Dendritic cell treated with granulocyte-macrophage colony-stimulating factor and Interleukin-4, amounts not matched to agents 40 ng/mL and 50 ng/mL, for 4 days (primary cell): ENCODE results near the gene BLOC1S6.

Experiments
- H3K27ac Mint-ChIP-seq: one replicate; pipeline ENCODE4 v1.8.0; 2022; ENCODE audit warnings: mild to moderate bottlenecking, mixed read lengths
- H3K27me3 Mint-ChIP-seq: one replicate; pipeline ENCODE4 v1.8.0; 2022; ENCODE audit warnings: mild to moderate bottlenecking, mixed read lengths
- H3K36me3 Mint-ChIP-seq: one replicate; pipeline ENCODE4 v1.8.0; 2022; ENCODE audit warnings: low read depth, mixed read lengths
- H3K4me1 Mint-ChIP-seq: one replicate; pipeline ENCODE4 v1.8.0; 2022; ENCODE audit warnings: low read depth, mixed read lengths
- H3K4me3 Mint-ChIP-seq: one replicate; pipeline ENCODE4 v1.8.0; 2022; ENCODE audit warnings: mild to moderate bottlenecking, moderate library complexity, mixed read lengths
- H3K9me3 Mint-ChIP-seq: one replicate; pipeline ENCODE4 v1.8.0; 2022; ENCODE audit warnings: mixed read lengths
- intact Hi-C: fragments of 100-400 bp; cut with micrococcal nuclease; formaldehyde crosslinking; loops from one replicate; pipeline ENCODE4 v1.15.0; 2022

The BLOC1S6 gene, protein sequence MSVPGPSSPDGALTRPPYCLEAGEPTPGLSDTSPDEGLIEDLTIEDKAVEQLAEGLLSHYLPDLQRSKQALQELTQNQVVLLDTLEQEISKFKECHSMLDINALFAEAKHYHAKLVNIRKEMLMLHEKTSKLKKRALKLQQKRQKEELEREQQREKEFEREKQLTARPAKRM

DNA sequence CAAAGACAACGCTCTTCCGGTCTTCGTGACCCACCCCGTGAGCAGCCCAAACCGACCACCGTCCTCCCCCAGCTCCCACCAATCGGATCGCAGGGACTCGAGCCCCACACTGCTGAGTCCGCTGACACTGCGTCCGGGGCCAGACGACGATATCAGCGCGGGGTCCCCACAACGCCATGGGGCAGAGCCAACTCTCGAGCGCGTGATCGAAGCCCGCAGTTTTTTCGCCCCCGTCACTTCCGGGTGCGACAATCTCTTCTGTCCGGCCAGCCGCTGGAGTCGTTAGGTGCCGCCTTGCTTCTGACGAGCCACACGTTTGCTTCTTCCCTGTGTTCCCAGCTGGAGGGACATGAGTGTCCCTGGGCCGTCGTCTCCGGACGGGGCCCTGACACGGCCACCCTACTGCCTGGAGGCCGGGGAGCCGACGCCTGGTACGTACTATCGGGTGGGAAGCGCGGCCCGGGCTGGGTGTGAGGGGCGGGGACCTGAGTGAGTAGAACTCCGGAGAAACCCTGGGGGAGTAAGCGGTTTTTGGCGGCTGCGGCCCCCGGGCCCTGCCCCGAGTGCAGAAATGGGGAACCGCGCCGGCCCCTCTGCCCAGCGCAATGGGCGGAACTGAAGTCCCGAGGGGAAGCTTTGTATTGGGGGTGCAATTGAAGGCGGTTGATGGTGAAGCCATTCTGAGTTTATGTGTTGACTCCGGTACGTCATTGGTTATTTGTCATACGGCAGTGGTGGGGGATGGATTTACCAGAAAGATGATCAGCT is at the start of gene BLOC1S6:
Gene BLOC1S6 (plus strand): TSS at position 285 of the 768 bp plus-strand sequence. CDS start 65 bp downstream, at position 350.
- H3K27ac Mint-ChIP-seq: peak within 1 kb of the TSS; percentile 99
- no peaks in the 10 kb centered on the region for H3K27me3 Mint-ChIP-seq
- H3K9me3 Mint-ChIP-seq: no peaks in the 10 kb centered on the region
- peaks cover 48% of the 10 kb centered on the region for H3K36me3 Mint-ChIP-seq
- intact Hi-C loops: loop anchor here (2.0 kb wide), 1 partner anchor 18 kb away; no protein-coding TSS in a partner anchor
- H3K4me3 Mint-ChIP-seq: peak within 1 kb of the TSS; percentile 91
- peaks cover 51% of the 10 kb centered on the region for H3K4me1 Mint-ChIP-seq

DNA sequence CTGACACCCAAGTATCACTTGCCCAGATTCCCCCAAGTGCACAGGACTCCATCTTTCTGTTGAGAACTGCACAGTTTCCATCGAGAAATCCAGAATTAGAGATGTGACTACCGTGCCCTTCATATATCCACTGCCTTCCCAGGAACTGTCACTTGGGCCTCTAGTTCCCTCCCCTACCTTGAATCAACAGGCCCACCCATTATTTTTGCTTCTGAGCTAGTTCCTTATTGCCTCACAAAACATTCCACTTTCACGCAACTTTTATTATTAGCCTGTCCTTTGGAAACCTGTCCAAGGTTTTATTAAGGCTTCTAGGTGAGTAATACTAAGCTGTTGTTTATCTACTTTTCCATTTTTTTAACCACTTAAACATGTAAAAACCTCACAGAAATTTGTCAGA is 47.5 kb upstream of the BLOC1S6 start:
- Mint-ChIP-seq H3K36me3 (no peaks in the 10 kb centered on the region), H3K27me3 (peaks cover 6% of the 10 kb centered on the region)
- intact Hi-C loops: no loop called here

DNA sequence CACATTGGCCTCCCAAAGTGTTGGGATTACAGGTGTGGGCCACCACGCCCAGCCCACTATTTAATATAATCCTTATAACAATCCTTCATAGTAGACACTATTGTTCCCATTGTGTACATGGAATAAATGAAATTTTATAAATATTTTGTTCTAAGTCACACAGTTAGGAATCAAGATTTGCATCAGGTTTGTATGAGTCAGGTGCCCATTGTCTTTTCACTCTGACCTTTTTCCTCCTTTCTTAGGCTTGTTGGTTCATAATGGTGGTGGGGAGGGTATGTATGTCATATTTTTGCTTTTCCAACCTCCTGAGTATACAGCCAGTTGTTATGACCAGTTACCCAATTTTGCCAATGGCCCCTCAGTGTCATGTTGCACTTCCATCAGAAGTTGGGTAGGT is 46.6 kb upstream of the BLOC1S6 start:
- H3K27ac Mint-ChIP-seq: peak overlapping the region; percentile 15
- no peaks in the 10 kb centered on the region for H3K9me3 Mint-ChIP-seq
- no peaks in the 10 kb centered on the region for H3K36me3 Mint-ChIP-seq
- intact Hi-C loops: no loop called here
- no peak overlapping the region for H3K4me3 Mint-ChIP-seq
- H3K27me3 Mint-ChIP-seq: peaks cover 5% of the 10 kb centered on the region
- peaks cover 33% of the 10 kb centered on the region for H3K4me1 Mint-ChIP-seq

More for the DNA sequence above, 47.5 kb upstream of the BLOC1S6 start:
- H3K4me1 Mint-ChIP-seq: peaks cover 33% of the 10 kb centered on the region
- H3K27ac Mint-ChIP-seq: no peak overlapping the region
- no peaks in the 10 kb centered on the region for H3K9me3 Mint-ChIP-seq
- H3K4me3 Mint-ChIP-seq: no peak overlapping the region

- Mint-ChIP-seq H3K9me3 (no peaks in the 10 kb centered on the region), H3K4me3 (no peak overlapping the region), H3K36me3 (no peaks in the 10 kb centered on the region), H3K4me1 (peaks cover 33% of the 10 kb centered on the region), H3K27ac (no peak overlapping the region), H3K27me3 (peaks cover 11% of the 10 kb centered on the region)
- intact Hi-C loops: no loop called here
These were observed 44.1 kb upstream of the BLOC1S6 start for GRCh38 chr15:45543051-45543450.

DNA sequence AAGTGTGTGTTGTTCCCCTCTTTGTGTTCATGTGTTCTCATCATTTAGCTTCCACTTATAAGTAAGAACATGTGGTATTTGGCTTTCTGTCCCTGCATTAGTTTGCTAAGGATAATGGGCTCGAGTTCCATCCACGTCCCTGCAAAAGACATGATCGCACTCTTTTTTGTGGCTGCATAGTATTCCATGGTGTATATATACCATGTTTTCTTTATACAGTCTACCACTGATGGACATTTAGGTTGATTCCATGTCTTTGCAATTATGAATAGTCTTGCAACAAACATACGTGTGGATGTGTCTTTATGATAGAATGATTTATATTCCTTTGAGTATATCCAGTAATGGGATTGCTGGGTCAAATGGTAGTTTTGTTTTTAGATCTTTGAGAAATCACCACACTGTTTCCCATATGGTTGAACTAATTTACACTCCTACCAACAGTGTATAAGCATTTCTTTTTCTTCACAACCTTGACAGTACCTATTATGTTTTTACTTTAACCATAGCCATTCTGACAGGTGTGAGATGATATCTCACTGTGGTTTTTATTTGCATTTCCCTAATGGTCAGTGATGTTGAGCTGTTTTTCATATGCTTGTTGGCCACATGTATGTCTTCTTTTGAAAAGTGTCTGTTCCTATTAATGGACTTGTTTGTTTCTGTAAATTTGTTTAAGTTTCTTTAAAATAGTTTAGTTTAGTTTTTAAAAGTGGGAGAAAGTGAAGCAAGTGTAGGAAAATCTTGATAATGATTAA is 42.7 kb upstream of the BLOC1S6 start:
- peaks cover 18% of the 10 kb centered on the region for H3K27me3 Mint-ChIP-seq
- H3K9me3 Mint-ChIP-seq: peaks cover 8% of the 10 kb centered on the region
- H3K4me3 Mint-ChIP-seq: no peak overlapping the region
- no peaks in the 10 kb centered on the region for H3K36me3 Mint-ChIP-seq
- peaks cover 36% of the 10 kb centered on the region for H3K4me1 Mint-ChIP-seq
- H3K27ac Mint-ChIP-seq: no peak overlapping the region
- intact Hi-C loops: no loop called here

DNA sequence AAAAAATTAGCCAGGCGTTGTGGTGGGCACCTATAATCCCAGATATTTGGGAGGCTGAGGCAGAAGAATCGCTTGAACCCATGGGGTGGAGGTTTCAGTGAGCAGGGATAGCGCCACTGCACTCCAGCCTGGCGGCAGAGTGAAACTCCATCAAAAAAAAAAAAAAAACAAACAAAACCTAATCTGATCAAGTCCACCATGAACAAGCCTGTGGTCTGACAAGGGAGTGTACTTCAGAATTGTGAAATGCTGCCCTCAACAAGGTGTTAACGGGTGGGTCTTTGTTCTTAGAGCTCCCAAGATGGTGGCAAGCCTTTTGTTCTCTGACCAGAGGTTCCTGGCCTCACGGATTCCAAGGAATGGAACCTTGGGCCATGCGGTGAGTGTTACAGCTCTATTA is 40.4 kb upstream of the BLOC1S6 start:
- Mint-ChIP-seq H3K27ac (peak overlapping the region; percentile 9), H3K9me3 (peaks cover 8% of the 10 kb centered on the region)

DNA sequence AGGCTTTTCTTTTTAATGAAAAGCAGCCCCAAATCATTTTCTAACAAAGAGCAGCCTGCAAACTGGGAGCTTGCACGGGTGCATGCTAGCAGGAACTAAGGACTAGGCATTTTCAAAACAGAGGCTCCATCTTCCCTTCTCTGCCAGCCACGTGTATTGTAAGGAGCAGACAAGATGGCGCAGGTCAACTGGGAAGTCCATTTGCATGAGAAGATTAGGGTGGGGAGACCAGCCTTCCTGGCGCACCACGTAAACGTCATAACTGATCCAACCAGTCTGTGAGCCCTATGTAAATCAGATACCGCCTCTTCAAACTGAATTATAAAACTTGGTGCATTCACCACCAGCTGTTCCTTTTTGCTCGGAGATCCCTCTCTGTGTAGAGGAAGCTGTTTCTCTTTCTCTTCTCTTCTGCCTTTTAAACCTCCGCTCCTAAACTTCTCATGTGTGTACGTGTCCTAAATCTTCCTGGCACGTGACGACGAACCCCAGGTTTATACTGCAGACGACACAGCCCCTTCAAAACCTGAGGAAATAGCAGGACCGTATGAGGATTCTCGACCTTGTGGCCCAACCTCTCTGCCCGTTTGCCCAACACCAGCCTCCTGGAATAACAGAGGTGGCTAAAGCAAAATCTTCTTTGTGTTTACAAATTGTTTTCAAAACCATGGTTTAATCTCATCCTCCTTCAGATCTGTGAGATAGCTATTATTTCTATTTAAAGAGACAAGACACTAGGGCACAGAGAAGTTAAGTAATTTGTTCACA is 38.2 kb upstream of the BLOC1S6 start:
- Mint-ChIP-seq H3K9me3 (peaks cover 8% of the 10 kb centered on the region), H3K27ac (no peak overlapping the region), H3K27me3 (peaks cover 36% of the 10 kb centered on the region), H3K36me3 (no peaks in the 10 kb centered on the region), H3K4me3 (no peak overlapping the region), H3K4me1 (peaks cover 12% of the 10 kb centered on the region)
- intact Hi-C loops: no loop called here

More for the DNA sequence above, 40.4 kb upstream of the BLOC1S6 start:
- H3K4me3 Mint-ChIP-seq: no peak overlapping the region
- no peaks in the 10 kb centered on the region for H3K36me3 Mint-ChIP-seq
- H3K27me3 Mint-ChIP-seq: peaks cover 25% of the 10 kb centered on the region
- peaks cover 17% of the 10 kb centered on the region for H3K4me1 Mint-ChIP-seq
- intact Hi-C loops: no loop called here

DNA sequence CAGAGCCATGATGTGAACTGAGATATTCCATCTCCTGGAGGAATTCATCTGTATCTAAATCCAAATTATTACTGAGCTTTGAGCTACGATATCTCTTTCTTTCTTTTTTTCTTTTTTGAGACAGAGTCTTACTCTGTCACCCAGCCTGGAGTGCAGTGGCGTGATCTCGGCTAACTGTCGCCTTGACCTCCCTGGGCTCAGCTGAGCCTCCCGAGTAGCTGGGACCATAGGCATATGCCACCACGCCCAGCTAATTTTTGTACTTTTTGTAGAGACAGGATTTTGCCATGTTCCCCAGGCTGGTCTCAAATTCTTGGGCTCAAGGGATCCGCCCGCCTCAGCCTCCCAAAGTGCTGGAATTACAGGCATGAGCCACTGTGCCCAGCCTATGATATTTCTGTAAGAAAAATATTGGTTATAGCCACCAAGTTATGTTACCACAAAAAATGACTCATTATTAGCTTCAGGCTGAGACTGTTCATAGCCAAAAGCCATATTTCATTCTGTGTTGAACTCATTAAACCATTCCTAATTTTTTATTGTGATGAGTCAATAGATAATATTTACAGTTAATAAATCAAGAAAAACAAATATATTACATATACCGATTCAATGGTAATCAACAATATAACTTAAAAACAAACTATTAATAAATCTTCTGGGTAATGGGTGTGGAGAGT is 37.5 kb upstream of the BLOC1S6 start:
- H3K4me3 Mint-ChIP-seq: no peak overlapping the region
- H3K4me1 Mint-ChIP-seq: peaks cover 18% of the 10 kb centered on the region
- no peak overlapping the region for H3K27ac Mint-ChIP-seq
- intact Hi-C loops: no loop called here
- H3K36me3 Mint-ChIP-seq: no peaks in the 10 kb centered on the region
- H3K27me3 Mint-ChIP-seq: peaks cover 42% of the 10 kb centered on the region
- H3K9me3 Mint-ChIP-seq: peaks cover 8% of the 10 kb centered on the region

- peaks cover 22% of the 10 kb centered on the region for H3K4me1 Mint-ChIP-seq
- peaks cover 8% of the 10 kb centered on the region for H3K9me3 Mint-ChIP-seq
- no peaks in the 10 kb centered on the region for H3K36me3 Mint-ChIP-seq
- no peak overlapping the region for H3K27ac Mint-ChIP-seq
- no peak overlapping the region for H3K4me3 Mint-ChIP-seq
- intact Hi-C loops: no loop called here
- H3K27me3 Mint-ChIP-seq: peaks cover 42% of the 10 kb centered on the region
These were observed 36.7 kb upstream of the BLOC1S6 start for GRCh38 chr15:45550436-45550835.

GRCh38 chr15:45551676-45552075 is 35.5 kb upstream of the BLOC1S6 start:
- peaks cover 8% of the 10 kb centered on the region for H3K9me3 Mint-ChIP-seq
- peaks cover 34% of the 10 kb centered on the region for H3K4me1 Mint-ChIP-seq
- H3K27me3 Mint-ChIP-seq: peaks cover 38% of the 10 kb centered on the region
- no peak overlapping the region for H3K27ac Mint-ChIP-seq
- no peaks in the 10 kb centered on the region for H3K36me3 Mint-ChIP-seq
- intact Hi-C loops: no loop called here
- no peak overlapping the region for H3K4me3 Mint-ChIP-seq

DNA sequence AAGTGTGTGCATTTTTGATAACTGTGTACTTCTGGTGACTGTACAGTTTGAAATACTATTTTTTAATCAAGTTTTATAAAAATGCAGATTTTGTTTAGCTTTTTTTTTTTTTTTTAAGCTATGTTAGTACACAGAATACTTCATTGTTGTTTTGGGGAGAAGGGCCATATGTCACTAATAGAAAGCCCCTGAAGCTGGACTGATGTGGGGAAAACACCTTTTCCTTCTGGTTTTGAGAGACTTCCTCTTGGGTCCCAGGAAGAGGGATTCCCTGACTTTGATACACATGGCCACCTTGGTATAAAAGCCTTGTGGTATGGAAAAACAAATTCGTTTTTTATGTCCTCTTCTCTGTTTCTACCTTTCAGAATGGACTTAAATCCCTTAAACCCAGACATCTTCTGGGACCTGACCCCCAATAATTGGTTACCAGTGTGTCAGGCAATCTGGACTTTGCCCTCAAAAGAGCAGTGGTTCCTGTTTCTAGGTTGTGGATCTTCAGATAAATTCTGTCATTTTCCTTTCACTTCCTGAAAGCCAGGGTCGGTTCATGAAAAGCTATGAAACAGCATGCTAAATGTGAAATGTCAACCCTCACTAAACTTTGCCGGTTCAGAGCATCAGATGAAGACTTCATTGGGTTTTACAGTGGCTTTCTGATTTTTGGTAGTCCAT is 31.1 kb upstream of the BLOC1S6 start:
- peak overlapping the region; percentile 52 for H3K27ac Mint-ChIP-seq
- intact Hi-C loops: loop anchor here (5.0 kb wide), 1 partner anchor 34 kb away; the partner anchor contains the start of gene SLC30A4
- H3K9me3 Mint-ChIP-seq: no peaks in the 10 kb centered on the region
- H3K27me3 Mint-ChIP-seq: peaks cover 47% of the 10 kb centered on the region
- peaks cover 41% of the 10 kb centered on the region for H3K4me1 Mint-ChIP-seq
- no peak overlapping the region for H3K4me3 Mint-ChIP-seq
- no peaks in the 10 kb centered on the region for H3K36me3 Mint-ChIP-seq

DNA sequence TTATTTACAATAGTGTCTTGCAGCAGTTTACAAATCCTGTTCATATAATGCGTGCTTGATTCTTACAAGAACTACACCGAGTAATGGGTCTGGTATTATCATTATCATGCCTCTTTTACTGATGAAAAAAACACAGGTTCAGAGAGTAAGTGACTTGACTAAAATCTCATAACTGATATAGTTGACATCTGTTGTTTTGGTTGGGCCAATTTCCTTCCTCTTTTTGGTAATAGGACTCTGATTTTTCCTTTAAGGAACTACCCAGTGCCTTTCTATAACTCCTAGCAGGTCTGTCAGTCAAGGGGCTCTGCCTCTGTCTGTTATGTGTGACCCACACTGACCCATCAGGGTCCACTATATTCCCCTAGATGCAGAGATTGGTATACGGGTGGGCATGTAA is 14.6 kb upstream of the BLOC1S6 start:
- Mint-ChIP-seq H3K27me3 (peaks cover 22% of the 10 kb centered on the region), H3K27ac (peak overlapping the region; percentile 50), H3K4me3 (no peak overlapping the region), H3K9me3 (no peaks in the 10 kb centered on the region), H3K36me3 (no peaks in the 10 kb centered on the region), H3K4me1 (peaks cover 23% of the 10 kb centered on the region)
- intact Hi-C loops: no loop called here
